ENCODE results near the gene ABHD14A.
A peak's percentile ranks its signal among the peaks of the same experiment; 100 is the strongest.

ABHD14A gene

GRCh38 chr3:51997172-51997571 is 22.3 kb downstream of the ABHD14A start:
- DNase-seq (ENCODE audit: low spot score), result no peak

GRCh38 chr3:51997935-51998596 is 23.2 kb downstream of the ABHD14A start:
- no peak for DNase-seq (ENCODE audit: low spot score)

DNA sequence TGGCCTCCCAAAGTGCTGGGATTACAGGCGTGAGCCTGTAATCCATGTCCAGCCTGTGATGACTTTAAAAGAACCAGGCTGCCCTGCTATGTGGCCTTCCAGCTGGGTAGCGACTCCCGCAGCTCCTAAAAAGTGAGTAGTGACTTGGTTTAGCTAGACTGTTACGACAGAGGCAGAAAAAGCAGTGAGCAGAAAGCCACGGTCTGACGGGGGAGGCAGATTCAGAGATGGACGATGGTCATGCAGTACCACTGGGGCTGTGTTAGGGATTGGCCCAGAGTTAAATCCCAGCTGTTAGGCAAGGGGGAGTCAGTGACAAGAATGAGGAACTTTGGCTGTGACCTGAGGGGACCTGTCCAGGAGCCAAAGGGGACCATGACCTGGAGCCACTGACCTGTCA is 23.9 kb downstream of the ABHD14A start:
- DNase-seq (ENCODE audit: low spot score), result no peak

GRCh38 chr3:51999846-52000245 is 25.0 kb downstream of the ABHD14A start:
- no peak for DNase-seq (ENCODE audit: low spot score)

GRCh38 chr3:52001443-52001974 is 26.6 kb downstream of the ABHD14A start:
- DNase-seq (ENCODE audit: low spot score), result peak; percentile 59

- DNase-seq (ENCODE audit: low spot score), result no peak
Measured at GRCh38 chr3:52002748-52003147, 27.9 kb downstream of the ABHD14A start.

DNA sequence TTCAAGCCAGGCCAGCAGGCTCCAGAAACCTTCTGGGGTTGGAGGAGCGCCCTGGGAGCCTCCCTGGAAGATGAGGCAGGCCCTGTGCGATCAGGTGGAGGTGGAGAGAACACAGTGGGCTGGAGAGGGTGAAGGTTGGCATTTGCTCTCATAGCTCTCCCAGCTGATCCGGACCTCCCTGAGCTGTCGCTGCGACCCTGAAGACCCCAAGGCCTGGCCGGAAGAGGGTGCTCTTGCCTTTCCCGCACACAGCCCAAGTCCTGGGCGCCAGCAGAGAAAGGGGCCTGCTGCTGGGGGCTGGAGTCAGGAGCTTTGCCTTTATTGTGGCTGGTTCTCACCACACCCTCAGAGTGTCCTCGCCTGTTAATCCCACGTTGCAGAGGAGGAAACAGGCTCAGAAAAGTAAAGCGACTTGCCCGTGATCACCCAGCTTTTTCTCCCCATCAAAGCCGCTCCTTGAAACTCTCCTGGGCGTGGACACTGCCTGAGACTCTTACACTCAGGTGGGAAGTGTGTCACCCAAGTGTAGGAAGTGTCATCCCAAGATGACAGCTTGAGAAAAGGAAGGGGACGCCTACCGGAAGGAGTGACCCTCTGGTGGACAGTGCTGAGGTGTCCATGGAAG is 29.4 kb downstream of the ABHD14A start:
- peak; percentile 76 for DNase-seq (ENCODE audit: low spot score)

DNA sequence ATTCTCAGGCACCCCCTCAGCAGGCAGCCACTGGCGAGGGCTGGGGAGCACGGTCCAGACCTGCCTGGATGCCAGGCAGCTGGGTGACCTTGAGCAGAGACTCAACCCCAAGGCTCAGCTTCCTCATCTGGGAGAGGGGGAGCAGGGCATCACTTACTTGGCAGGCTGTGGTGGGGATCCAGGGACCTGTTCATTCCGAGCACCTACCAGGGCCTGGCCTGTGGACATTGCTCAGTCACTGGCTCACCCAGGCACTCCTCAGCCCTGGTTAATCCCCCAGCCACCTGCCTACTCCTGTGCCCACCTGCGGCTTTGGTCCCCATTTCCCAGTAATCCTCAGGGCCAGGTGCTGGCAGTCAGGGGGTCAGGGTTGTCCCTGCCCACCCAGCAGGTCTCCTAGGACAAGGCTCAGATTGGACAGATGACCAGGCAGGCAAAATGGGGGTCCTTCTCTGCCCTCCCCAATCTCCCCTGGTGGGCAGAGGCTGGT is 30.1 kb downstream of the ABHD14A start:
- no peak for DNase-seq (ENCODE audit: low spot score)

GRCh38 chr3:52005571-52005986 is 30.7 kb downstream of the ABHD14A start:
- peak; percentile 47 for DNase-seq (ENCODE audit: low spot score)

DNA sequence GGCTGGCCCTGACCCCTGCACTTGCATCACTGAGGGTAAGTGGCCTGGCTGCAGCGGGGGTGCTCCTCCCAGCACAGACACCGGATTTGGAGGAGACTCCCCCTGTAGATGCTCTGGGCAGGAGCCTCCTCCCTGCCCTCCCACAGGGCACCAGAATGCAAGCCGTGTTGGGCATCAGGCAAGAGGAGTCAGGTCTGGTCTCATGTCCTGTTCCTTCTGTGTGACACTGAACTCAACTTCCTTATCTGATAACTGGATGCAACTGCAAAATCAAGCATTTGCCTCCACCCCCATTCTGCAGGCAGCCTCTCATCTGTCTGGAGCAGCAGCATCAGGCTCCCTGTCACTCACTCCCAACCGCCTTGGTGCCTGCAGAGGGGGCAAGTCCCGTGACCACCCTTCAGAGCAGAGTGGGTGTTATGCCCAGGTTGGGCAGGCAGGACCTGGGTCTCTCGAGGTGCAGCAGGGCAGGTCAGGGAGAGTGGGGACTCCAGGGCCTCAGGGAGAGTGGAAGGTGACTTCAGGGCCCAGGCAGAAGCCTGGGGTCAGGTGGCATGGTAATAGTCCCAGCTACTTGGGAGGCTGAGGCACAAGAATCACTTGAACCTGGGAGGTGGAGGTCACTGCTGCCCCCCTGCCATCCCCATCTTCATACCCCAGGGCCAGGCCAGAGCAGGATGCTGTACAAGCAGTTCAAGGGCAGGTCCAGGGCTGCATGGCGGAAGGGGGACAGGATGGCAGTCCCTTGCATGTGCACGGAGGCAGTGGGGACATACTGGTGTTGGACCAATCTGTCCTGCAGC is 31.4 kb downstream of the ABHD14A start:
- DNase-seq (ENCODE audit: low spot score), result no peak

- DNase-seq (ENCODE audit: low spot score), result no peak
Measured at GRCh38 chr3:52006820-52007133, 31.9 kb downstream of the ABHD14A start.

- DNase-seq (ENCODE audit: low spot score), result no peak
Measured at GRCh38 chr3:52007291-52007690, 32.4 kb downstream of the ABHD14A start.

- no peak for DNase-seq (ENCODE audit: low spot score)
Measured at GRCh38 chr3:52010431-52010830, 35.6 kb downstream of the ABHD14A start.

- DNase-seq (ENCODE audit: low spot score), result no peak
Measured at GRCh38 chr3:52012699-52013098, 37.8 kb downstream of the ABHD14A start.

- no peak for DNase-seq (ENCODE audit: low spot score)
Measured at GRCh38 chr3:52013802-52014598, 39.1 kb downstream of the ABHD14A start.

- no peak for DNase-seq (ENCODE audit: low spot score)
Measured at GRCh38 chr3:52014613-52015012, 39.7 kb downstream of the ABHD14A start.

DNA sequence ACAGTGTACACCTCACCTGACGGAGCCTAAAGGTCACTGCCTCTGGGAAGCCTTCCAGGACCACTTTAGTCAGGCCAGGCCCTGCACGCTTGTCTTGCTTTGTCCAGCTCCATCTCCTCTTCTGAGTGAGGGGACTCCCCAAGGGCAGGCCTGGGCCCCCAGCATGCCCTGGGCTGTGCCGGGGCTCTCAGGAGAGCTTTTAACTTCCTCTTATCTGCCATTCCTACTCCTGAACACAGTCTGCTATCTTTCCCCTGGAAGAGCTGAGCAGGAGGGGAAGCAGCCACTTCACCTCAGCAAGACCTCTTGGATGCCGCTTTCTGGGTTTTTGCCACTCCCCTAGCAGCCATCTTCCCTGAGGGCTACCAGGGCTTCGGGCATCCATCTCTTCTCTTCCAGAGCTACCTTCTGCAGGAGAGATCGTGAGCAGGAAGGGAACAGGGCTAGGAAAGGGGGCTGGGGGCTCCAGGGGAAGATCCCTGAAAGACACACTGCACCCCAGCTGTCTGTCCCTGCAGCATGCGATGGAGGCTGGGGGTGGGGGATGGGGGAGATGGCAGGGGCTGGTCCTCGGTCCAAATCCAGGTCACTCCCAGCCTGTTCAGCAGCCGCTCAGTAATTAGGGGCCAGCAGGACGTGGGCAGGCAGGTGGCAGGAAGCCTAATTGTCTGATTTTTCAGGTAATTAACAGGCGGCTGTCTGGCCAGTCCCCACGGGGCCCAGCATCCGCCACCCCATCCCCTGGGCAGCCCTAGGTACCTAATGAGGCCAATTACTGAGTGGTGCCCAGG is 40.8 kb downstream of the ABHD14A start:
- no peak for DNase-seq (ENCODE audit: low spot score)

GRCh38 chr3:52017586-52017985 is 42.7 kb downstream of the ABHD14A start:
- DNase-seq (ENCODE audit: low spot score), result no peak

DNA sequence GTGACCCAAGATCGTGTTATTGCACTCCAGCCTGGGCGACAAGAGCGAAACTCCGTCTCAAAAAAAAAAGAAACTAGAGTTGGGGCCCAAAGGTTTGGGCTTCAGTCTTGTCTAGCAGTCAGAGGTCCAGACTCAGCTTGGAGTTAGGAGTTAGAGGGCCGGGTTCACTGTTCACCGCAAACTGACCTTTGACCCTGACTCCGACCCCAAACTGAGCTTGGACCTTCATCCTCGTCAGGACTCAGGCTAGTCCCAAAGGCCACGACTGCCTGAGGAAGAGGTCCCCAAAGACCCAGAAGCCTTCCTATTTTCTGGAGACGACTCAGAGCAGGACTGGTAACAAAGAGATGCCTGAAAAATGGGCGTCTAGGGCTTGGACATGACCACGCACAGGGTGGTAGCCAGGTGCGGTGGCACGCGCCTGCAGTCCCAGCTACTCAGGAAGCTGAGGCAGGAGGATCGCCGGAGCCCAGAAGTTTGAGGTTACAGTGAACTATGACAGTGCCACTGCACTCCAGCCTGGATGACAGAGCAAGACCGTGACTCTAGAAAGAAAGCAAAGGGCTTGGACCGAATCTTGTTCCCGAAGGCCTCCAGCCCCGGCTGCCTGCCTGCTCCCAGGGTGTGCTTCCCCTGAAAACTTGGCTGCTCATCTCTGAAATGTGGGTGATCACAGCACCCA is 43.6 kb downstream of the ABHD14A start:
- DNase-seq (ENCODE audit: low spot score), result no peak

DNA sequence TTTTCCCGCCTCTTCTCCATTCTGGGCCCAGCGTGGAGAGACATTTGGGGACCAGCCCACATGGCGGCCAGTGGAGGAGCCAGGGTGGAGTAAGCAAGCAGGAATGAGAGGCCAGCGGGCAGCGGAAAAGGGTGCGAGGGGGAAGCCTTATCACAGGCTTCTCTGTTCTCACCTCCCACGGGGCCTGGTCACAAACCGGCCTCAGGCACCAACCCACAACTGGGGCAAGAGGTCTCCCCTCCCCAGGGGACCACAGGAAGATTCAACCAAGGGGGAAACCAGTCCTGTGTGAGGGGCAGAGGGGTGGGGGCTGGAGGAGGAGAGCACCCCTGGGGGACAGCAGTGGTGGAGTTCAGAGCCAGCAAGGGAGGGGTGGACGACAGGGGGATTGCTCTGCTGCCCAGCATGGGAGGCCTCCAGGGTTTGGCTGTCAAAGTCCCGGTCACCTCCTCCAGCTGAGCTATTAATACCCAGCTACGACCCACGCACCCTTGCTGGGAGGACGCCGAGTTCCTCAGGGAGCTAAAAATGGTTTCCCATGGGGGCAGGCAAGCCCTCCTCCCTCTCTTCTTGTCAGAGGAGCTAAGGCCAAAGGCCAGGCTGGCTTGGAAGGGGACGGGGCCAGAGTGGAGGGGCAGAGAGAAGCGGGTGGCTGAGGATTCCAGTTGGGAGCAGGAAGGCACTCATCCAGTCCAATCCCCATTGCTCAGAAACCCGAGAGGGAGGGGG is 44.7 kb downstream of the ABHD14A start:
- no peak for DNase-seq (ENCODE audit: low spot score)
